Natural killer cell (primary cell): Measurements from ENCODE around the gene GPR35. TPM values are rescaled to one million over a fixed set of nuclear protein-coding genes. Genes with fewer than 3 reads are reported as not detected.

ENCODE experiments used
- ATAC-seq, 3 donors: fragments of 150-1000 bp in 2 of 3; fragments of 200-7000 bp in 1 of 3; cut with Tn5 transposase; 1 replicate in 1 of 3; 2 replicates in 2 of 3; pipeline ENCODE4 v1.10.0; 2021; ENCODE audit warnings: mild to moderate bottlenecking in 2 of 3, moderate library complexity in 2 of 3
- DNase-seq, 2 donors: peaks; one replicate each; pipeline versions ENCODE4 v3.0.0 to v3.0.0-alpha.2; 2013 to 2021; ENCODE audit warnings: mixed read lengths in 1 of 2
- H3K27ac ChIP-seq: one replicate; pipeline ENCODE4 v1.5.1; 2013; ENCODE audit warnings: mild to moderate bottlenecking, low read length
- H3K27me3 ChIP-seq: one replicate; pipeline ENCODE4 v1.6.1; 2013; ENCODE audit warnings: low read length; ENCODE audit not compliant: control insufficient read depth, insufficient read depth
- H3K36me3 ChIP-seq: one replicate; pipeline ENCODE4 v1.6.1; 2013; ENCODE audit warnings: low read length; ENCODE audit not compliant: control insufficient read depth, insufficient read depth
- H3K4me1 ChIP-seq: one replicate; pipeline ENCODE4 v1.6.1; 2013; ENCODE audit warnings: low read length; ENCODE audit not compliant: control insufficient read depth, insufficient read depth
- H3K4me3 ChIP-seq: one replicate; pipeline ENCODE4 v1.5.1; 2013; ENCODE audit warnings: low read length
- H3K9me3 ChIP-seq: one replicate; pipeline ENCODE4 v1.6.1; 2013; ENCODE audit warnings: low read length; ENCODE audit not compliant: control insufficient read depth, insufficient read depth
- H3K27ac Mint-ChIP-seq, 2 donors: one replicate each; pipeline ENCODE4 v1.8.0; 2022; ENCODE audit warnings: mild to moderate bottlenecking in 2 of 2, mixed read lengths in 2 of 2, moderate library complexity in 1 of 2
- H3K27me3 Mint-ChIP-seq, 2 donors: one replicate each; pipeline ENCODE4 v1.8.0; 2022; ENCODE audit warnings: low read depth in 2 of 2, mixed read lengths in 2 of 2
- H3K36me3 Mint-ChIP-seq: one replicate; pipeline ENCODE4 v1.8.0; 2022; ENCODE audit warnings: mixed read lengths
- H3K4me1 Mint-ChIP-seq, 2 donors: one replicate each; pipeline ENCODE4 v1.8.0; 2022; ENCODE audit warnings: mixed read lengths in 2 of 2
- H3K4me3 Mint-ChIP-seq: one replicate; pipeline ENCODE4 v1.8.0; 2022; ENCODE audit warnings: mild to moderate bottlenecking, moderate library complexity, mixed read lengths
- H3K9me3 Mint-ChIP-seq, 2 donors: one replicate each; pipeline ENCODE4 v1.8.0; 2022; ENCODE audit warnings: mixed read lengths in 2 of 2
- WGBS: methylation state at CpG from one replicate; pipeline ENCODE4 v1.1.7; 2013; ENCODE audit warnings: missing lambda C conversion rate; ENCODE audit not compliant: insufficient coverage; 5-methylcytosine and 5-hydroxymethylcytosine counted together
- intact Hi-C: fragments of 100-400 bp; cut with micrococcal nuclease; formaldehyde crosslinking; loops from one replicate; pipeline ENCODE4 v1.14.2; 2022
- total RNA-seq, 4 donors: library from RNA; stranded (reverse); fragments of 120-200 nt in 1 of 4; gene quantifications; one replicate each; pipeline versions ENCODE4 v1.2.3 to v1.2.4, GENCODE V29; 2013 to 2022
- TF ChIP-seq, protein P1 (sequence below): fragments of 200-600 bp; IDR thresholded peaks from one replicate; pipeline ENCODE4 v1.8.0; 2022; ENCODE audit warnings: antibody characterized with exemption

Gene GPR35
- total RNA-seq, 3 donors from 2014 or later (not counting 1 experiment from before 2014, with no cell fraction given): 10.6 to 19.7 (median 15.7) TPM

DNA sequence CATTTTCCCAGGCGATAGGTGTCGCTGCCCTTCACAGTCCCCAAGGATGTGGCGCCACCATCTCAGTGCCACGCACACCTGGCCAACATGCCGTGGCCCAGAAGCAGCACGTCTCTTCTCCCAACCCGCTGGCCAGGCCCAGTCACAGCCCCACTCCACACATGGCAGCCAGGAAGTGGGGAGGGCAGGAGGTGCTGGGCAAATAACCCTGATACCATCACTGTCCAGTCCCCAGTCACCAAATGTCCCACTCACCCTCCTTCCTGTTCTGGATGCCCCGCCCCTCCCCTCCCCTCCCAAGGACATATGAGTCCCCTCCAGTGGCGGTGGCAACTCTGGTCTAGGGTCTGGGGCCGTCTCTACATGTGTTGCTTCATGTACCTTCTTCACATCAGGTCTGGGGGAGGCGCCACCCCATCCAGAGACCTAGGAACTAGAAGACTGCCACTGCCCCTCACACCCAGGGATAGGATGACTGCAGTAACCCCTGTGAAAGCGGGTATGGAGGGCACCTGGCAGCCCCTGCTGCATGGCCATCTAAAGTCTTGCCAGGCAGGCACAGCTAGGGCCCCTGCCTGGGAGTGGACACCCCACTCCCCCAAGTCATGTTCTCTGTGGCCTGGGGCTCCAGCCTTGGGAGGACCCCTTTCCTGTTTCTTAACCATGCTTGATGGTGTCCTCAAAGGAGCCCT is 46.1 kb upstream of the GPR35 start:
- no peaks in the 10 kb centered on the region for H3K27me3 Mint-ChIP-seq
- TF ChIP-seq, protein P1, sequence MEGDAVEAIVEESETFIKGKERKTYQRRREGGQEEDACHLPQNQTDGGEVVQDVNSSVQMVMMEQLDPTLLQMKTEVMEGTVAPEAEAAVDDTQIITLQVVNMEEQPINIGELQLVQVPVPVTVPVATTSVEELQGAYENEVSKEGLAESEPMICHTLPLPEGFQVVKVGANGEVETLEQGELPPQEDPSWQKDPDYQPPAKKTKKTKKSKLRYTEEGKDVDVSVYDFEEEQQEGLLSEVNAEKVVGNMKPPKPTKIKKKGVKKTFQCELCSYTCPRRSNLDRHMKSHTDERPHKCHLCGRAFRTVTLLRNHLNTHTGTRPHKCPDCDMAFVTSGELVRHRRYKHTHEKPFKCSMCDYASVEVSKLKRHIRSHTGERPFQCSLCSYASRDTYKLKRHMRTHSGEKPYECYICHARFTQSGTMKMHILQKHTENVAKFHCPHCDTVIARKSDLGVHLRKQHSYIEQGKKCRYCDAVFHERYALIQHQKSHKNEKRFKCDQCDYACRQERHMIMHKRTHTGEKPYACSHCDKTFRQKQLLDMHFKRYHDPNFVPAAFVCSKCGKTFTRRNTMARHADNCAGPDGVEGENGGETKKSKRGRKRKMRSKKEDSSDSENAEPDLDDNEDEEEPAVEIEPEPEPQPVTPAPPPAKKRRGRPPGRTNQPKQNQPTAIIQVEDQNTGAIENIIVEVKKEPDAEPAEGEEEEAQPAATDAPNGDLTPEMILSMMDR: no peak

DNA sequence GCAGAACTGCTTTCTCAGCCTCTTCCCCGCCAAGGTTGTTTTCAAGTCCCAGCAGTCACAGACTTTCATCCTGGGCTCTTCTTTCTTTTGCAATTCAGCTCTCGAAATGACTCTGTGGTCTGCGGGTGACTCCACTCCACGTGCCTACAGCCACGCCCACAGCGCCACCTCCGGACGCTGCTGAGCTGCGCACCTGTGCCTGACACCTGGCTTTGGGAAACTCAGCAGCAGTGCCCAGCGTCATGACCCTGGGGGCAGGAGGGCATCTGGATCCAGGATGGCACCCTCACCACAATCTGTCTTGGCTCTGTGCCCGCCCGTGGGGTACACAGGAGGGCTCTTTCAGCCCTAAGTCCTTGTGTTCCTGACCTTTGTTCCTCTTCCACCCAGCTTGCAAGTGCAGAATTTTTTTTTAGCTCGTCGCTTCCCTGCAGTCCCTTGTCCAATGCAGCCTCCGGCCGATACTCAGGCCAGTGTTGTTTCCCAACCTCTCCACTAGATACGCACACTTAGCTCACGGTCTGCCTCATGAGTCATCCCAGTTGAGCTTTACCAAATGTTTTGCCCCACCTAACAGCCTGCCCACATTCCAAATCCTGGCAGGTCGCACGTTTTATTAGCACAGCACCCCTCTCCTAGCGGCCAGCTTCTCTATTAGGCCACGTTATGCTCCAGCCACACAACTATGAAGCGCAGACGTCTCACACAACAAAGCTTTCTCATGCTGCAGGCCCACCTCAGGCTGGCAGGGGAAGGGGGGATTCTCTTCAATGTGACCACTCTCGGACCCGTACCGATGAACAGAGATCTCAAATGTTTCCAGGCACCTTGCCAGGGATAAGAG is 45.3 kb upstream of the GPR35 start:
- H3K4me1 ChIP-seq: peaks cover 35% of the 10 kb centered on the region
- ATAC-seq (peak; percentile 64 to 75 (median 70)), DNase-seq (peak in 1 of 2 donors; percentile 91)
- TF ChIP-seq, protein P1: no peak
- no peak overlapping the region for H3K4me3 Mint-ChIP-seq
- H3K36me3 Mint-ChIP-seq: no peaks in the 10 kb centered on the region
- H3K9me3 Mint-ChIP-seq: no peaks in the 10 kb centered on the region
- peaks cover 35% of the 10 kb centered on the region for H3K36me3 ChIP-seq
- H3K4me3 ChIP-seq: no peak overlapping the region
- H3K27ac Mint-ChIP-seq: peak overlapping the region; percentile 71 to 77
- peaks cover 30 to 41% of the 10 kb centered on the region in 2 donors for H3K4me1 Mint-ChIP-seq
- no peaks in the 10 kb centered on the region for H3K27me3 ChIP-seq
- H3K9me3 ChIP-seq: no peaks in the 10 kb centered on the region
- no peaks in the 10 kb centered on the region for H3K27me3 Mint-ChIP-seq
- intact Hi-C loops: no loop called here
- peak overlapping the region; percentile 43 for H3K27ac ChIP-seq
- 73% methylated on average over 27 of the region's 27 CpGs for WGBS

More for the DNA sequence above, 46.1 kb upstream of the GPR35 start:
- H3K27me3 ChIP-seq: no peaks in the 10 kb centered on the region
- no peak overlapping the region for H3K4me3 ChIP-seq
- peaks cover 28% of the 10 kb centered on the region for H3K4me1 ChIP-seq
- DNase-seq (no peak), ATAC-seq (peak in 1 of 3 donors; percentile 23)
- peak overlapping the region; percentile 43 for H3K27ac ChIP-seq
- Mint-ChIP-seq H3K4me3 (no peak overlapping the region), H3K4me1 (peaks cover 22 to 40% of the 10 kb centered on the region in 2 donors), H3K36me3 (no peaks in the 10 kb centered on the region), H3K9me3 (no peaks in the 10 kb centered on the region), H3K27ac (peak overlapping the region; percentile 71 to 77)
- intact Hi-C loops: no loop called here
- 78% methylated on average over 12 of the region's 12 CpGs for WGBS
- no peaks in the 10 kb centered on the region for H3K9me3 ChIP-seq
- H3K36me3 ChIP-seq: peaks cover 43% of the 10 kb centered on the region

DNA sequence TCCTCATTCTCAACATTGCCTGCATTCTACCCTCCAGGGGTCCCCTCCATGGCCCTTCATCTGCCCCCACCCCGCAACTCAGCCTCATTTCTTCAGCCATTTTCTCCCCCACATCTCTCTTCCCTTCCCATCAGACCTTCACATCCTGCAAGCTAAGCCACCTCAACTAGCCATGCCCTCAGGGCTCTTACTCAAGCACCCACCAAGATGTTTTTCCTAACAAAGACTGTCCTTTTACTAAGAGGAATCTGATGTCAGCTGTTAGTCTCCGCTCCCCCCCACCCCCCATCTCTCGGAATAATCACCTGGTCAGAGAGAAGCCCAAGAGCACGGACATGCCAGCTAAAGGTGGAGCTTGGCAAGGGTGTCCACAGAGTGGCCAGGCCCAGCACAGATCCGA is 43.5 kb upstream of the GPR35 start:
- no peak for ATAC-seq
- Histone ChIP-seq H3K36me3 (peaks cover 17% of the 10 kb centered on the region), H3K27ac (no peak overlapping the region), H3K4me1 (peaks cover 45% of the 10 kb centered on the region), H3K27me3 (no peaks in the 10 kb centered on the region), H3K9me3 (no peaks in the 10 kb centered on the region), H3K4me3 (no peak overlapping the region)
- intact Hi-C loops: no loop called here
- no peak overlapping the region for H3K4me3 Mint-ChIP-seq
- H3K4me1 Mint-ChIP-seq: peaks cover 36 to 46% of the 10 kb centered on the region in 2 donors
- no peaks in the 10 kb centered on the region for H3K27me3 Mint-ChIP-seq
- WGBS: 95% methylated on average over 4 of the region's 5 CpGs
- H3K27ac Mint-ChIP-seq: peak overlapping the region in 1 of 2 donors; percentile 38
- H3K36me3 Mint-ChIP-seq: no peaks in the 10 kb centered on the region
- no peak for DNase-seq
- TF ChIP-seq, protein P1: no peak
- no peaks in the 10 kb centered on the region for H3K9me3 Mint-ChIP-seq
